NCI-H510A treated with DMSO at 0.1 percent for 48 hours (cell line): ENCODE data around the gene CRACDL.

ENCODE experiments used
- DNase-seq: peaks from one replicate; lab custom pipeline; 2025; lab: John Stamatoyannopoulos, UW

Gene CRACDL

DNA sequence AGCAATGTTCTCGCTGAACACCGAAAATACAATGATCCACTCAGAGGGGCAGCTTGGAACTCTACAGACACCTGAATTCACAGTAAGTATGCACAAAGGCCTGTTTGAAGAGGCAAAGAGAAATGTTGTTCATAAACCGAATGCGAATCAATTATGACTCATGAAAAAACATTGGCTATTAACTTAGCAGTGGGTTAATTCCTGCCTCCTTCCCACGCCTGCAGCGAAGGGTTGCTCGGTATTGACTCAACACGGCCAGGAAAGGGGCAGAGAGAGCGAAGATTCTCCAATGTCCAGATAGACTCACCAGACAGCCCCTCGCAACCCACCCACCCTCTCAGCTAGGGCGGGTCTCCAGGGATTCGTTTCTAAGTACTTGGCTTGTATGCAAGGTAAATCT lies 9.4 kb downstream of the CRACDL start:
- DNase-seq: no peak

GRCh38 chr2:98924910-98925309 lies 11.1 kb downstream of the CRACDL start:
- no peak for DNase-seq

DNA sequence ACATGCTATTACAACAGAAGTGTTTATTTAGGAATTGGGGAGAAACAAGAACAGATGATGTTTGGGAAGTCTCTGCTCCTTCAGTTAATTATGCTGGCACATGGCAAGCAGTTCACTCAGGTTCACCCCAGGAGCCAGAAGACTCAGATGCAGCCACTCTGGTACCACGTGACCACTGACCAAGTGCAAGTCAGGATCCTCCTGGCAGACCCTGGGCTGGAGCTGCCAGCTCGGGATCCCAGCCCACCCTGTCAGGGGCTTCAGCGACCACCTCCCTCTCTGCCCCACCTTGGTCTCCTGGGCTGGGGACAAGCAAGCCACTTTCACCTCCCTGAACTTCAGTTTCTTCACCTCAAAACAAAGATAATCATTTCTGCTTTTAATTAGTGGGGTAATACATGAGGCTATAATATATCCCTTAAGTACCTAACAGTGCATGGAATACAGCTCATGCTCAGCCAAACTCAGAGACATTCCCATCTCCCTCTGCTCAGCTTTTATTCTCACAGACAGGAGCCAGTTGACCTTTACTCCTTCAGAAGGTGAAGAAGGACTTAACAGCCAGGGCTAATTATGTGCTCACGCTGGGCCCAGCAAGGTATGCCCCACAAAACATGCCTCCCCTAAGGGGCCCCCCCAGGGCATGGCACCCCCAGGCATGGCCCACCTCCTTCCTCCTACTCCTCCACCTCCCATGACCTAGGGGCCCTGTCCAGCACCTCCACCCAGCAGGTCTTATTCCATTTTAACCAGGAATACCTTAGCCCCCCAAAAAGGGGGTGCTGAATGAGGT lies 11.8 kb downstream of the CRACDL start:
- DNase-seq: no peak

GRCh38 chr2:98923244-98923940 lies 12.6 kb downstream of the CRACDL start:
- no peak for DNase-seq

- no peak for DNase-seq
Observed at GRCh38 chr2:98921062-98921461, 15.0 kb downstream of the CRACDL start.

- DNase-seq: no peak
Observed at GRCh38 chr2:98917031-98917471, 19.0 kb downstream of the CRACDL start.

GRCh38 chr2:98915751-98916358 lies 20.2 kb downstream of the CRACDL start:
- DNase-seq: no peak

- no peak for DNase-seq
Observed at GRCh38 chr2:98914713-98915580, 21.1 kb downstream of the CRACDL start.

- peak; percentile 73 for DNase-seq
Observed at GRCh38 chr2:98913916-98914712, 21.9 kb downstream of the CRACDL start.

DNA sequence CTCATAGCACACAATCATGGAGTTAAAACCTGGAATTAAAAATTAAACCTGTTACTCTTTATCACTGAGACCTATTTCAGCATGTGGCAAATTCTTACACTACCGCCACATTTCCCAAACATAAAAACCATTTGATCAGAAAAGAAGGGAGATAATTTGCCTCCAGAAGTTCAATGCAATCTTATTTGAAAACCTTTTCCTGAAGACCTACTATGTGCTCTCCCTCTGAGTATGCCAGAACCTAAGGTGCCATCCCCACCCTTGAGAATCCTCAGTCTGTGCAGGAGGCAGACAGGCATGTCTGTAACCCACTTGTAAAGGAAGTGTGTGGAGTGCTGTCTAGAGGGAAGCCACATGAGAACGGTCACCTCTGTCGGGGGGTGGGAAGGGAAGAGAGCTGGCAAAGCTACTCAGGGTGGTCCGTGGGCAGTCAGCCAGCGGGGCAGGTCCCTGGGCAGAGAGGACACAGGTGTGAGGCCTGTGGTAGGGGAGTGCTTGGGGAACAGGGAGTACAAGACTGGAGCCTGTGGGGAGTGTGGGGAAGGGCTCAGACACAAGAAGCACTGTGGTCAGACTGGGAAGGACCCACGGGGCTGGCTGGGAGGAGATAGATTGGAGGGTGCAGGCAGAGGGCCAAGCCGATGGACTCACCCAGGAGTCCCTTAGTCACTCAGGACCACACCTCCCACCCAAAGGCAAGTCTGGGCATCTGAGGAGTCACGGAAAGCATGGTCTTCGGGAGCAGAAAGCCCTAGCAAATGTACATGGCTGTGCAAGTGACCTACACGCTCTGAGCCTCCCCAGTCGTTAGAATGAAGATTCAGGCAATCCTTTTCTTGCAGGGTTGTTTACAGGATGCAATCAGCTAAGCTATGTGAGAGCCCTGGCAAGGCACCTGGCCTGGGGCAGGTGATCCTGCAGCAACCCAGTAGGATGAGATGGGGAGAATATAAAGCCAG lies 22.8 kb downstream of the CRACDL start:
- peak; percentile 61 for DNase-seq

DNA sequence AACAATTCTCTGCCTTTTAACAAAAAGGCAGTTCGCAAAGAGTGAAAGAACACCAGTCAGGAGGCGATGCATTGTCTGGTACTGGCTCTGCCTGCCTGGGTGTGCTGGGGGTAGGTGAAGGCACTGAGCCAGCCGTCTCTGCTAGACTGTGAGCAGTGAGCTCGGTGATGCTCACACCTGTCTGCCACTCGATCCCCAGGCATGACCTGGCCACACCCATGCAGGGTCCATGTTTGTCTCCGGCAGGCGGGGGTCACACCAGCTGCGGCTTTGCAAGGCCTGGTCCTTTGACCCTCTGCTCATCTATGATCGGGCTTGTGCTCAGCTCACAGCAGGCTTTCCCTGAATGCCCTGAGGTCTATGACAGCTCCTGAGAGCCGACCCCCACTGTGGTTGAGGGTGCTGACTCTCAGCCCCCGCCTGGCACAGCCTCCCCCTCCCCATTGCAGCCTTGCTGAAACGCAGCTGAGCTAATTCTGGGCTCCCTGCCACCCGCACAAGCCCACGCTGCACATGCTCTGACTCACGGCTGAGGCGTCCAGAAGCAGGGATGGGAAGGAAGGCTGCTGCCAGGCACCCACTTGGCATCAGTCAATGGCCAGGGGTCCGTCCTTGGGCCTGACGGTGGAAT lies 23.7 kb downstream of the CRACDL start:
- peak; percentile 67 for DNase-seq

DNA sequence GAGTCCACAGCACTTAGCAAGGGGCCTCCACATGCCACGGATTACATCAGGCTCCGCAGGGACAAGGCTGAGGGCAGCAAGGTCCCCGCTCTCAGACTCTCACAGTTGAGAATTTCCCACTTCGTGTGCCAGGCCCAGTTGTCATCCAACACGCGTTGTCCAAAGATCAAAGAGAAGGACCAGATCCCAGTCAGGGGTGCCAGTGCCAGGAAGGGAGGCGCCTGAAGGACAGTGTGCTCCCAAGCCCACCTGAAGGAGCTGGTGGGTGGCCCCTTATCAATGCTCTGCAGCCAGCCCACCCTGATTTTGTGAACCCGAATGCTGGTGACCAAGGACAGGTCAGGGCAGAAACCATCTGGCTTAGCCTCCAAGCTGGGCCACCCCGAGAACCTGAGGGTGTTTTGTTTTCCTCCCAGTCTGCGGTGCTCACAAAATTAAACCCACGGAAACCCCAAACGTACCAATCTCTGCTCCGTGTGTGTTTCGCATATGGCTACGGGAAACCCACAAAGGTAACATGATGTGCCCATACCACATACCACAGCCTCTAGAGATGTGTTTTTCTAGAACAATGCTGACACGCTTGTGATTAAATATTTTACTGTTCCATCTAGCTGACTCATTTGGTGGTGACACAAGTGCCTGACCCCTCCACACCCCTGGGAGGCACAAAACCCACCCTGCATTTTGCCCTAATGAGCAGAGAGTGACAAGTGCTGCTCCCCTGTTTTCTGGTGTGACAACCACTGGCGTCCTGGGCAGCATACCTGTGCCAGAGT lies 24.5 kb downstream of the CRACDL start:
- no peak for DNase-seq

- no peak for DNase-seq
Observed at GRCh38 chr2:98911126-98911375, 25.0 kb downstream of the CRACDL start.

DNA sequence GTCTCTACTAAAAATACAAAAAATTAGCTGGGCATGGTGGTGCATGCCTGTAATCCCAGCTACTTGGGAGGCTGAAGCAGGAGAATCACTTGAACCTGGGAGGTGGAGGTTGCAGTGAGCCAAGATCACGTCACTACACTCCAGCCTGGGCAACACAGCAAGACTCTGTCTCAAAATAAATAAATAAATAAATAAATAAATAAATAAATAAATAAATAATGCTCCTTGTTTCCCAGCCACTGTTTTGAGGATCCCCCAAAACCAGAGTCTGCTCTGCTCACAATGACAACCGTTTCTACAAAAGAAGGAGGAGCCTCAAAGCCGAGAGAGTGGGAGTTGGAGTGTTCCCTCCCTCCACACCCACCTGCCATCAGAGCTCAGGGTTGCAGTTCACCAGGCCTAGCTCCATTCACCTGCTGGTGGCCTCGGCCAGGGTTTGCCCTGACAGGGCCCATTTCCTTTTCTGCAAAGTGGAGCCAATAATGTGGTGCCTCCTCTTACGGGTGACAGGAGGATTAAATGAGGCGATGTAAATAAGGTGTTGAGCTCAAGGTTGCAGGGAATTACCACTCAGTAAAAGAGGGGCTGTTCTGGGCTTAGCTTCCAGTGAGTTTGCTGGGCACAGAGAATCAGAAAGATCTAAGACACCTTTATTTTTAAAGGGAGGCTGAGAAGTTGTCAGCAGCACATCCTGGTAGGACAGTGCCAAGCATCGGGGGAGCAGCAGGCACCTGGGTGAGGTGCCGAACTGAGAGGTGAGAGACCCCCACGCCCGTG lies 25.5 kb downstream of the CRACDL start:
- no peak for DNase-seq

GRCh38 chr2:98909317-98910211 lies 26.5 kb downstream of the CRACDL start:
- peak; percentile 92 for DNase-seq

DNA sequence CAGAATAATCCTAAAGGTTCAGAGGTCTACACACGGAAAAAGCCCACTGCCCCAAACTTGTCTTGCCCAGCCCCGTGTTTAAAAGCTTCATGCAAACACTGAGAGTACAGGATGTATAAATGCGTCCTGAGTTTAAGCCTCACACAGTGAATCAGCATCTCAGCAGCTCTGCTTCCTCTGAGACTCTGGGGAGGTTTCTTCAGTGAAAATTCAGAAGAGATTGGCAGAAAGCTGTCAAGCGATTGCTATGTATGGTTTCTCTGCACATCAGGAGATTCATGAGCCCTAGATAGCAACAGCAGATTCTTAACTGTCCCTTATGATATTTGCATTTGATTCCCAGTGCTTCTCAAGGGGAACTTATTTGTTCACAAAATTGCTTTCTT lies 27.1 kb downstream of the CRACDL start:
- DNase-seq: no peak
